ENCODE measurements around the gene MRC2.

DNA sequence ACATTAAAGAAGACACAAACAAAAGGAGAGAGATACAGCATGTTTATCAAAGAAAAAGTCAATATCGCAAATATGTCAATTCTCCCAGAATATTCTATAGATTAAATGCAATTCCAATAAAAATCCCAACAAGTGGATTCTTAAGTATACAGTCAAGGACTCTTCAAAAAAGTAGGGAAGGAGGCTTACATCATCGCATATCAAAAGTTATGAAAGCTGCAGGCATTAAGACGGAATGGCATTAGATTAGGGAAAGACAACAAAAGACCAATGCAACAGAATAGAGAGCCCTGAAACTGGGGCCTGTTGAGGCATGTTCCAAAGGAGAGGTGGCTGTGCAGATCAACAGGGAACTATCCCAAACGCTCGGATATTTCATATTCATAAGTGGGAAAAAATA, 104.7 kb downstream of the MRC2 start:
- TF ChIP-seq SUZ12 (IDR thresholded peaks at IDR 0.05) (no peak), ELF4 (IDR thresholded peaks at IDR 0.05) (no peak), FOXM1 (IDR thresholded peaks at IDR 0.05; ENCODE audit: borderline replicate concordance) (no peak), HDGF (IDR thresholded peaks at IDR 0.05; ENCODE audit: borderline replicate concordance) (no peak), NFRKB (IDR thresholded peaks at IDR 0.05) (no peak), BHLHE40 (IDR thresholded peaks at IDR 0.05; ENCODE audit: borderline replicate concordance) (no peak), LEF1 (IDR thresholded peaks at IDR 0.05; ENCODE audit: borderline replicate concordance) (no peak), PKNOX1 (IDR thresholded peaks at IDR 0.05) (no peak), CTBP1 (IDR thresholded peaks at IDR 0.05; ENCODE audit: borderline replicate concordance) (no peak), ZNF384 (IDR thresholded peaks at IDR 0.05) (no peak), SP1 (IDR thresholded peaks at IDR 0.05) (no peak)

Data from HEK293T (cell line).